ENCODE measurements around the gene ARHGAP4.

Gene ARHGAP4

GRCh38 chrX:153969904-153970356, 43.9 kb upstream of the ARHGAP4 start:
- TF ChIP-seq TAF1 (IDR thresholded peaks at IDR 0.05; ENCODE audit: borderline replicate concordance, low read depth, low read length), result no peak
- TF ChIP-seq POLR2A (IDR thresholded peaks at IDR 0.05; ENCODE audit: low read depth, low read length), result no peak
- no peak for TF ChIP-seq POLR2AphosphoS5 (IDR thresholded peaks at IDR 0.05; ENCODE audit: low read depth, low read length)
- peak; percentile 68 for FAIRE-seq
- DNase-seq (ENCODE audit: insufficient read length), result no peak

- TF ChIP-seq TAF1 (IDR thresholded peaks at IDR 0.05; ENCODE audit: borderline replicate concordance, low read depth, low read length) (no peak), POLR2AphosphoS5 (IDR thresholded peaks at IDR 0.05; ENCODE audit: low read depth, low read length) (no peak), POLR2A (IDR thresholded peaks at IDR 0.05; ENCODE audit: low read depth, low read length) (no peak)
- FAIRE-seq (no peak), DNase-seq (ENCODE audit: insufficient read length) (no peak)
Measured at GRCh38 chrX:153969125-153969903, 43.2 kb upstream of the ARHGAP4 start.

- no peak for TF ChIP-seq POLR2A (IDR thresholded peaks at IDR 0.05; ENCODE audit: low read depth, low read length)
- no peak for TF ChIP-seq POLR2AphosphoS5 (IDR thresholded peaks at IDR 0.05; ENCODE audit: low read depth, low read length)
- no peak for TF ChIP-seq TAF1 (IDR thresholded peaks at IDR 0.05; ENCODE audit: borderline replicate concordance, low read depth, low read length)
- FAIRE-seq, result peak; percentile 73
- no peak for DNase-seq (ENCODE audit: insufficient read length)
Measured at GRCh38 chrX:153968754-153969124, 42.7 kb upstream of the ARHGAP4 start.

- DNase-seq (ENCODE audit: insufficient read length), result no peak
- FAIRE-seq, result no peak
- no peak for TF ChIP-seq POLR2AphosphoS5 (IDR thresholded peaks at IDR 0.05; ENCODE audit: low read depth, low read length)
Measured at GRCh38 chrX:153968255-153968654, 42.2 kb upstream of the ARHGAP4 start.

- DNase-seq (ENCODE audit: insufficient read length) (no peak), FAIRE-seq (no peak)
- no peak for TF ChIP-seq POLR2A (IDR thresholded peaks at IDR 0.05; ENCODE audit: low read depth, low read length)
- no peak for TF ChIP-seq TAF1 (IDR thresholded peaks at IDR 0.05; ENCODE audit: borderline replicate concordance, low read depth, low read length)
- TF ChIP-seq POLR2AphosphoS5 (IDR thresholded peaks at IDR 0.05; ENCODE audit: low read depth, low read length), result no peak
Measured at GRCh38 chrX:153967536-153968224, 41.6 kb upstream of the ARHGAP4 start.

- DNase-seq (ENCODE audit: insufficient read length), result no peak
- peak; percentile 9 for FAIRE-seq
- TF ChIP-seq TAF1 (IDR thresholded peaks at IDR 0.05; ENCODE audit: borderline replicate concordance, low read depth, low read length) (no peak), POLR2A (IDR thresholded peaks at IDR 0.05; ENCODE audit: low read depth, low read length) (no peak), POLR2AphosphoS5 (IDR thresholded peaks at IDR 0.05; ENCODE audit: low read depth, low read length) (no peak)
Measured at GRCh38 chrX:153966841-153967535, 40.9 kb upstream of the ARHGAP4 start.

GRCh38 chrX:153966283-153966688, 40.2 kb upstream of the ARHGAP4 start:
- FAIRE-seq, result no peak
- TF ChIP-seq POLR2A (IDR thresholded peaks at IDR 0.05; ENCODE audit: low read depth, low read length) (no peak), TAF1 (IDR thresholded peaks at IDR 0.05; ENCODE audit: borderline replicate concordance, low read depth, low read length) (no peak), POLR2AphosphoS5 (IDR thresholded peaks at IDR 0.05; ENCODE audit: low read depth, low read length) (no peak)
- DNase-seq (ENCODE audit: insufficient read length), result no peak

- no peak for DNase-seq (ENCODE audit: insufficient read length)
- no peak for FAIRE-seq
- TF ChIP-seq POLR2AphosphoS5 (IDR thresholded peaks at IDR 0.05; ENCODE audit: low read depth, low read length) (no peak), POLR2A (IDR thresholded peaks at IDR 0.05; ENCODE audit: low read depth, low read length) (no peak), TAF1 (IDR thresholded peaks at IDR 0.05; ENCODE audit: borderline replicate concordance, low read depth, low read length) (no peak)
Measured at GRCh38 chrX:153965406-153965805, 39.3 kb upstream of the ARHGAP4 start.

GRCh38 chrX:153964105-153964504, 38.0 kb upstream of the ARHGAP4 start:
- no peak for DNase-seq (ENCODE audit: insufficient read length)
- TF ChIP-seq TAF1 (IDR thresholded peaks at IDR 0.05; ENCODE audit: borderline replicate concordance, low read depth, low read length), result no peak
- no peak for TF ChIP-seq POLR2A (IDR thresholded peaks at IDR 0.05; ENCODE audit: low read depth, low read length)
- no peak for TF ChIP-seq POLR2AphosphoS5 (IDR thresholded peaks at IDR 0.05; ENCODE audit: low read depth, low read length)
- FAIRE-seq, result no peak

GRCh38 chrX:153963546-153963945, 37.5 kb upstream of the ARHGAP4 start:
- no peak for TF ChIP-seq TAF1 (IDR thresholded peaks at IDR 0.05; ENCODE audit: borderline replicate concordance, low read depth, low read length)
- TF ChIP-seq POLR2A (IDR thresholded peaks at IDR 0.05; ENCODE audit: low read depth, low read length), result no peak
- TF ChIP-seq POLR2AphosphoS5 (IDR thresholded peaks at IDR 0.05; ENCODE audit: low read depth, low read length), result no peak
- FAIRE-seq (no peak), DNase-seq (ENCODE audit: insufficient read length) (no peak)

GRCh38 chrX:153961292-153961691, 35.2 kb upstream of the ARHGAP4 start:
- DNase-seq (ENCODE audit: insufficient read length) (no peak), FAIRE-seq (no peak)
- TF ChIP-seq POLR2A (IDR thresholded peaks at IDR 0.05; ENCODE audit: low read depth, low read length) (peak; percentile 22; the same call in 1 of the 2 replicates), TAF1 (IDR thresholded peaks at IDR 0.05; ENCODE audit: borderline replicate concordance, low read depth, low read length) (no peak), POLR2AphosphoS5 (IDR thresholded peaks at IDR 0.05; ENCODE audit: low read depth, low read length) (no peak)
